HG02973 (cell line): ENCODE data around the gene SCN3B.

ENCODE experiments used
- ATAC-seq: cut with Tn5 transposase; IDR thresholded peaks from one replicate; pipeline ENCODE4 v1.9.1; 2021; ENCODE audit warnings: moderate library complexity; ENCODE audit not compliant: unreplicated experiment

Gene SCN3B

DNA sequence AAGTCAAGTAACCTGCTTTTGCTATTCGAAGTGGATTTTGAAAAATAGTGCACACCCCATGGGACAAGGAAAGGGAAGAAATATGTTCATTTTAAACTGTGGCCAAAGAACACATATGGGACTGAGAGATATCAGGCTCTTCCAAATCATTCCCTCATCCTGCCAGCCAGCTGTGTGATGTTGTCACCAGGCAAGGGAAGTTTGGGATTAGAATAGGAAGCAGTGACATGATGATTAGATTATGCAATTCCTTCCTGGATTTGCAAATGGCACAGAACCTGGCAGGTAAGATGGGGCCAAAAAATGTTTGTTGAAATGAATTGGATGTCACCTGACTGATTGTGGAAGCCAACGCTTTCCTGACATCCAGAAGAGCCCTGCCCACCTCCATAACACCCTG lies 4.9 kb upstream of the SCN3B start:
- no peak for ATAC-seq

DNA sequence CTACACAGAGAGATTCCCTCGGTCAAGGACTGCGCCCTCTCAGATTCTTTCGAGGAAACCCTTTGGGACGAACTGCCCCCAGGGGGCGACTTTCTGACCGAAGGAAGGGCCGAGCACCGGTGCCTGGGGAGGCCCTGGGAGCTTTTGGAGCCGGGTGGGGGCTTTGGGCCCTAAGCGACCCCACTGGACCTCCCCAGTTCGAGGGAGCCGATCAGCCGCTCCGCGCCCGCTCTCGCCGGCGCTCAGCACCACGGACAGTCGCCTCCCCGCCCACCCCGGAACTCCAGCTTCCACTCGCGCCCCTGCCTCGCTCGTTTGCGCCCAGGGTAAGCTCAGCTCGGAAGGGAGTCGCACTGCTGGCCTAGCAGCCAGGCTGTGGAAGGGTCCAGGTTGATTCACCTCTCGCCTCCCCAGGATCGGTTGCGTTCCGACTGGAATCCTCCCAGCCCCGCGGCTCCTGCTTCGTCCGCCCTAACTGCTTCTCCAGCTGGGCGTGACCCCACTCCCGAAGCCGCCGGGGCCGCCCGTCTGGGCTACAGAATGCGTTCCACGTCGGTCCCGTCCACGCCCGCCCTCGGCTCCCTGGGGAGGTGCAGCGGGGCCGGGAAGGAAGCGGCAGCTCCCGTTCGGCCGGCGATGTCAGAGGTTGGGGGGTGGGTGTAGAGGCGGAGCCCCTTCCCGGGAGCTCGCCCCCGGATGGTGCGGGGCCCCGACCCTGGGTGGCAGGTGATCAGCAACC lies 428 bp downstream of the SCN3B start:
- no peak for ATAC-seq

DNA sequence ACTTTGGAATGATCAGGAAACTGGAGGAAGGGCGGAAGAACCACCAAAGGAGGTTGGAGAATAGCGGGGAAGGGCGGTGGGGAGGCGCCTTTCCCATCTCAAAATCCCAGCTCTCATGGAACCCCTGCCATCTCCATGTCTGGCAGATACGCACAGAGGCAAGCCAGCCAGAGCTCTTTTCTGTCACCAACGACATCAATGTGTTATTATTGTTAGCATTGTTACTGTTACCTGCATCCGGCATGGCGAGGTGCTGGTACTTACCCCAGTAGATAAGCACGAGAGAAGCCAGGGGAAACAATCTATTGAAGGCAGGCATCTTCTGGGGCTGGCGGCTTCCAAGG lies 969 bp downstream of the SCN3B start:
- no peak for ATAC-seq

DNA sequence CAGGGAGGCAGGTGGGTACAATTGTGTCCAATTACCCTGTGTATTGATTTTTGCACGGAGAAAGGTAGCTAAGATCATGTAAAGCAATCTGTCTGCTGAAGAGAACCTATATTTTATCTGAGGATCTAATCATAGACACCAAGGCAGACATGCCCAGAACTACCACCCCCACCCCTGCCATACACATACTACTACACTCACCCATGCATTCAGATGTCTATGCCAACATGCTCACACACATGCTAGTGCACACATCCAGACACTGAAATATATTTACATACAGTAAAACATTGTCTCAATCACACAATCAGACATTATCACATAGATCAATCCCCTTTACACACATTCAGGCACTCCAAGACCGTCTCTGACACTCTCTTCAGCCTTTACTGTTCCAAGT lies 1.8 kb downstream of the SCN3B start:
- ATAC-seq: no peak

DNA sequence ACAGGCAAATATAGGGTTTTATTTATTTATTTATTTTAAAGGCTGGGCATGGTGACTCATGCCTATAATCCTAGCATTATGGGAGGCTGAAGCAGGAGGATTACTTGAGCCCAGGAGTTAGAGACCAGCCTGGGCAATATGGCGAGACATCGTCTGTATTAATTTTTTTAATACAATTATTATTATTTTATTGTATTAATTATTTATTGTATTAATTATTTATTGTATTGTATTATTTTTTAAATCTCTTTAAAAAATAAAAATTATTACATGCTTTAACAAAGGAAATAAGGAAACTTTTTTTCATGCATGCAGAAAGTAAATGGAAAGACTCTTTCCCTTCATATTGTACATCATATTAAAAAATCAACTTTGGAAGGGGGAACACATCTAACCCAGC lies 3.5 kb downstream of the SCN3B start:
- no peak for ATAC-seq

DNA sequence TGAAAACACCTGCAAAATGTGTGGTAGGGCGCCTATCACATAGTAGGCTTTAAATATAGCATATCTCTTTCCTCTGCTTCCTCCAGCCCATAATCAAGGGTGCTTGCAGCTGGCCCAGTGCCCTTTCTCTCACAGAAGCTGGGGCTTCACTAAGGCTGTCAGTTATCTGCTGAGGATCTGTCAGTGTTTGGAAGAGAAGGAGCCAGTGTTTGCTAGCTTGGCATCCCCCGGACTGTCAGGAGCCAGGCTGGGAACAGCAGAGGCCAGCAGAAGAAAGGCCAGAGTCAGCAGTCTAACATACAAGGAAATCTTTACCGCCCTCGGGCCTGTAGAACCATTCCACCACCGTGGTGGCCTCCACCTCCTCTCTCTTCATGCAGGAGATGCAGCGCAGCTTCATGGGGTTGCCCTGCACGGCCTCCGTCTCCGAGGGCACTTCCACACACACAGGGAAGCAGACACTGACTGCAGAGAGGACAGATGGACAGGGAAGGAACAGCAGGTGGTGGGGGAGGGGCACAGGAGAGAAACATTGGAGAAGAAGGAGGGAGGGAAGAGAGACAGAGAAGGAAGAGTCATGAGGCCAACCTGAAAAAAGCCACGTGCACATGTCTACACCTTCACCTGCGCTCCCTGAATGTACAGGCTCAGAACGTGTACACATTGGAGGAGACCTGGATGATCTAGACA lies 9.0 kb downstream of the SCN3B start:
- ATAC-seq: no peak

DNA sequence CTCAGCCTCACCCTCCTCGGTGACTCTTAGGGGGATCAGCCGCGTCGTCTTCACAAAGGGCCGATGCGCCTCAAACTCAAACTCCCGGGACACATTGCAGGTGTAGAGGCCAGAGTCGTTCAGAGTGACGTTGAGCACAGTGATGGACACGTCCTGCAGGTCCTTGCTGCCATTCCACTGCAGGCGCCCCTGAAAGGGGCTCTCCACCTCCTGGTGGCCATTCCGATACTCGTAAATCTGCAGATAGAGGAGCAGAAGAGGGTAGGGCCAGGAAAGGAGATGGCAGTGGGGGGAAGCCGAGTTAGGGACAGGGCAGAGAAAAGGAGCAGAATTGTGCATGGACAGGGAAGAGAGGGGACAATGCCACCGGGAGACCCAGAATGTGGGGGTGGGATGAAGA lies 12.0 kb downstream of the SCN3B start:
- ATAC-seq: no peak

DNA sequence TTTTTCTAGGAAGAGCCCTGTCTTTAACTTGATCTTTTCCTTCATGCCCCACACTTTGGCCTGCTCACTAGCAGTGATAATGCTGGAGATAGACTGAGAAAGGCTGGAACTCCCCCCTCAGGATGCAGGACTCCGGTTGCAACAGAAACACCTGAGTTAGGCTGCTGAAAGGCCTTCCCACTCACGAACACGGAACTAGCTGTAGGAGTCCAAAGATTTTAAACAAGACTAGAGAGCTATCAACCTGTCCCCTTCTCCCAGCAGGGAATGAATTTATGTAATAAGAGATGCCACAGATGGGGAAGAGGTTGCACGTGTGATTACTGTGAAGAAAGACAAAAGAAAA lies 13.0 kb downstream of the SCN3B start:
- no peak for ATAC-seq

DNA sequence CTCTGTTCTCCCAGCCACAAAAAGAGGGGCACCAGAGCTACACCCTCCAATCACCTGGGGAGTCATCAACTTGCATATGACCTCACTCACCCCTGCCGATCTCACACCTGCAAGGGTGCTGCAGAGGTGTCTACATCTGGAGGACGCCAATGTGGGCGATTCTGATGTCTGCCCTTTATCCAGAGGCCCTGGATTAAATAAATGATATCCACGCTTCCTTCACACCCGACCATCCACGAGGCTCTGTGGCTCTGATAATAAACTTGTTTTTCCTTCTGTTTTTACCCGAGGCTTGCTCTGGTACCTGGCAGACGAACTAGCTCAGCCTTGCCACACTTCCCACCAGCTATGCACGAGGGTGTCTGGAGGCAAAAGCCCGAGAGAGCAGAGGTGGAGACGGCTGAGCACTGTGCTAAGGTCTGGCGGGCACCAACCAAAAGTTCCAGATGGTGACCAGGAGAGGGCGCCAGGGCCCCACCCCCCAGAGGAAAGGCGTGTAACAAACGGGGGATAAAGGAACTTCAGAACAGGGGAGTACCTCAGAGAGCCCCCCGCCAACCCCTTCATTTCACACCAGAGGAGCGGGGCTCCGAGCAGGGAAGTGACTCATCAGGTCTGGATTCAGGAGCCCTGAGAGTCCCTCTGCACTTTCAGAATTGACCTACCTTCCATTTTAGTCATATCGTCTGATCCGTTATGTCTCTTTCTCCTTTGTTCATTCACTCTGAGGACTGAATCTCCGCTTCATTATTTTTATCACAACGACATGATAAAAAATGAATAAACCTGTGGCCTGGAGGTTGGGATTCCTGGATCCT lies 13.5 kb downstream of the SCN3B start:
- peak; percentile 70 for ATAC-seq

DNA sequence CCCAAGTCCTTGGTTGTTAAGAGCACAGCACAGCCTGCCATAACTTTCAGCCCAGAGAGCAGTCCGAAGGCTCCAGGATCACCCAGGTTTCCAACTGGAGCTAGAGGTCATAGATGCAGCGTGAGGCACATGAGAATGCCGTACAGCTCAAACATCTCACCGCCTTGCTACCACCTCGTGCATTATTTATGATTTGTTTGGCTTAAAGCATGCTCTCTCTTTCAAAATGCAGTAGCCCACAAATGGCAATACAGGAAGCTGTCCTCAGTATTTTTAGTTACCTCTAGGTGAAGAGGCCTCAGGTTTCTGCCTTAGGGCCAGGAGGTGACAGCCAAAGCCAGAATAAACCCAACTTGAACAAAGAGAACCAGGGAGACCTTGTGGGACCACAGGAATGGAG lies 14.4 kb downstream of the SCN3B start:
- ATAC-seq: no peak

DNA sequence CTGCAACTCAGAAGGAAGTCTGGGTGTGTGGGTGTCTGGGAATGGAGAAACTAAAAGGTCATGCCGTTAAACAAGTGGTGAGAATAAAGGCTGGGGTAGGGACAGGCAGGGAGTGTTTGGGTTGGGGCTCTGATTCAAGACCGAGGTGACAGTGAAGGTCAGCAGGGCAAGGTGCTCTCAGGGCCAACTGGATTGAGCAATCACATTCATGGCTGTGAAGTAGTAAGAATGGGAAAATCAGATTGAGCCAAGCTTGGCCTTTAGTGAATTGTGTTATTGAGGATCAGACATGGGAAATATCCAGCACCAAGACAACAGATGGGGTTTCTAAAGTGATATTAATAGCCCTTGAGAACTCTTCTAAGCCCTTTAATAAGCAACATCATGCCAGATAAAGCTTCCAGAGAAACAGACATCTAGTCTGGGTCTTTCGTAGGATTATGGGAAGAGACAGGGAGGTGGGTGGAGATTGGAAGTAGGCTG lies 24.3 kb downstream of the SCN3B start:
- no peak for ATAC-seq

DNA sequence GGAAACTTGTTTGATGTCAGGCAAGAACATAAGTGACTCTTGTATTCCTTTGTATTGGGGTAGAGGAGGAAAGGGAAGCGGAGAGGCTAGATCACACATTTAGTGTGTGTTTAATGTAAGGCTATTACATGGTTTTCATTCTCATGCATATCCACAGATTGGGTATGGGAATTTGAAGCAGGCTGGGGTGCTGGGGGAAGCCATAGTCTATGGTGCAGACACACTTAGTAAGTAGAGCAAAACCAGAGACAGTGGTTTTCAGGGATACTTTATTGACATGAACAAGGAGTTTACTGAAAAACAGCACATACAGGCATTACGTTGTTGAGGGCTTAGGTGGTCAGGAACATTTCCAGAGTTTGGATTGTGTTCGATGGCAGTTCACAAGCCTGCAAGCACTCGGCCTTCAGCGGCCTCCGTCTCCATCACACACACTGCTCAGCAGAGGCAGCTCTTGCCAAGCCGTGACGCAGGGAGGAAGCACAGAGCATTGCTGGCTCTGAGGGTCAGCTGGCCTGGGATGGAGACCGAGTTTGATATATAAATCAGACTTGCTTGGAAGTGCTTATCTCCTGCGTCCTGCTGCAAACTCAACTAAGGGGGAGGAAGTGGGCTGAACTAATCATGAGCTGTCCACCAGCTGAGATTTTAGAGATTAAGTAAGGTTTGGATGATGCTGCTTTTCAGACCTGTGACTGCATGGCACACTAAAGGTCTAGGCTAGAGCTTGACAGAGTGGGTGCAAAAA lies 25.3 kb downstream of the SCN3B start:
- ATAC-seq: no peak

DNA sequence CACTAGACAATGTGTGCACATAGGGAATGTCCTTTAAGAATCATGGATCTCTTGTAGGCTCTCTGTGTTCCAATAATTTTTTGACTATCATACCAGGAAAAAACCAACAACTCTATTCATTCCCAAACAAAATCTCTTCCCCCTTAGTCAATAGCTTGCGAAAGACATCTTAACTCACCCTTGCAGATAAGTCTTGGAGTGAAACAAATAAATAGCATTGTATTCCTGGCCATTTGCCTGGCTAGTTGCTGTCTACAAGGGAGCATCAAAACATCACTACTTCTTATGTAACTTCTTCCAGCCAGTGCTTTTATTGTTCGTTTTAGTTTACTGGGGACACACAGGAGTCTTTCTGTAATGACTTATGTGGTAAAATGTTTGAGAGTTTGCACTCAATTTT lies 29.4 kb downstream of the SCN3B start:
- ATAC-seq: no peak

DNA sequence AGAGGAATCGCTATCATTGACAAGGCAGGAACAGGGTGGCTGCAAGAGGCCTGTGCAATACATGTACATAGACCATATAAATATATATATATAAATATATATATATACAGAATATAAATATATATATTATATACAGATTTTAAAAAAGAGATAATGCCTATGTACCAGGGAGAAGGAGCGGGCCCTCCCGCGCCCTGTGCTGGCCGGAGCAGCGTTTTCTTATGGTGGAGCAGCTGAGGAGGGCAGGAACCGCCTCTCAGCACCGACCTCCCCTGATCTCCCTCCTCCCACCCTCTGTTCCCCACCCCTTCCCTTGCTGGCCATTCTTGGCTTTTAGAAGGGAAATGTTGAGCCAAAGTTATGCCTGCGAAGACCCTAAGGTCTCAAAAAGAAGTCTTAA lies 31.8 kb downstream of the SCN3B start:
- ATAC-seq: no peak

DNA sequence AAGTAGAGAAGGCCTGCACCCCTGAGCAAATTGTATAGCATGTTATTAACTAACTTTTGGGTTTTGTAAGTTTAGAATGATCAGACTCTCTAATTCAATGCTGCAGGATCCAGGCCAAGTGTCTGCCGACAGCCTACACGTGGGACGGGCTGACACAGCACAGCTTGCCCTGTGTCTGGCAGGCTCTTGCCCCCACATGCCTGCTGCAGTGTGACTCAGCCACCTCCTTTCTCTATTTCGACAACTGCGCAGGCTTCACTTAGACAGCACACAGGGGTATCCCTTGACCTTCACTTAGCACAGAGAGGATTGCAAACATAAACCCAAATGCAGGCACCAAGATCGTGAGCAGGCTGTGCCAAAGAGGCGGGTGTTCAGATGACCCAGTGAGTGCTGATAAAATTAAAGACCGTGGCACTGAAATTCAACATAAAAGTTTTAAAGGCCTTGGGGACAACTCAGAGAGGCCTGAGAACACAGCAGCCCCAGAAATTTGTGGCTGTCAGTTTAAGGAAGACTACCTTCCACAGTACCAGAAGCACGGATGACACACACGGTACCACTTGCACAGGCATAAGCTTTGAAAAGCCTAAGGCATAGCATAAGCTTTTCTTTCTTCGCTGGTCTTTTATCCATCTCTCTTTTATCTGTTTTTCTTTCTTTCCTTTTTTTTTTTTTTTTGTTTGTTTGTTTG lies 37.8 kb downstream of the SCN3B start:
- ATAC-seq: no peak

DNA sequence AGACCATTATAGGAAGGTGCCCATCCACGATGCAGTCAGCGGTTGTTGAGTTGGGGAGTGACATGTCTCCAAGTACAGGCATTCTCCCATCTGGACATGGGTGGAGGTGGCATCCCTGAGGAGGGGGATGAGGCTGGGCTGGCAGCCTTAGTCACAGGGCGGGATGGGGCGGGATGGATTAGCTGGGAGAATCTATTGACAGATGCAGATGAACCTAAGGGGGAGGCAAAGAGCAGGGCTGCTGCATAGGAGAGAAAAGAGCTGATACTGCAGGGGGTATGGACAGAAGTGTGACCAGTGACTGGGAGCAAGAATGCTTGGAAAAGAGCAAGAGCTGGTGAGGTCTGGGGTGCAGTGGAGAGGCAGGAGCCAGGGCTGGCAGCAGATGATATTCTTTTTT lies 42.7 kb downstream of the SCN3B start:
- no peak for ATAC-seq

DNA sequence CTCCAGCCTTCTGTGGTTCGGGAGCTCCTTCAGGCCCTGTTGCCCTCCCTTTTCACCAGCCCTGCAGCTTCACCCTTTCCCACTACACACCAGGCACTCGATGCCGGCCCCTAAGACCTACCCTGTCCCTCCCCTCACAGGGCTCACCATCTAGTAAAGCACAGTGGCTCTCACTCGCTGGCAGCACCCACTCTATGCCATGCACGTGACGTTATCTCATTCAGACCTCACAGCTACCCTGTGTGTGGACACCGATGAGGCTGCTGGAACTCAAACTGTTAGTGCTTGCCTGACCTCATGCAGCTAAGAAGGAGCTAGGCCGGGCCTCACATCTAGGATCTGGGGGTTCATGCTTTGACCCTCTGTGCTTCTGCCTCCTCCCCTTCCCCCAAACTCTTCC lies 45.5 kb downstream of the SCN3B start:
- no peak for ATAC-seq

DNA sequence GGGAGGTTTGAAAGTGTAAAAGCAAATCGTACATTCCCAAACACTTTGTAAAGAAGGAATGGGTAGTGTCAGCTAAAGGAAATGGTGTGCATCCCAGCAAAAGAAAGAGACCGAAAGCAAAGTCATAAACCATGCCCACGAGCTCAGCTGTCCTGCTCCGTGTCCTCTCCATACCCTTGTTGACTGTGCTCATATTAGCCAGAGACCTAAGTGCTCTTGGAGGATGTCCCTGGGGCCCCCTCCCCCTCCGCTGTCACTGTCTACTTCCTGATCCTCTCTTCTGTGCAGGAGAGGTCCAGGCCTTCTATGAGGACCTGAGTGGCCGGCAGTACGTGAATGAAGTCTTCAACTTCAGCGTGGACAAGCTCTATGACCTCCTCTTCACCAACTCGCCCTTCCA lies 46.1 kb downstream of the SCN3B start:
- no peak for ATAC-seq

DNA sequence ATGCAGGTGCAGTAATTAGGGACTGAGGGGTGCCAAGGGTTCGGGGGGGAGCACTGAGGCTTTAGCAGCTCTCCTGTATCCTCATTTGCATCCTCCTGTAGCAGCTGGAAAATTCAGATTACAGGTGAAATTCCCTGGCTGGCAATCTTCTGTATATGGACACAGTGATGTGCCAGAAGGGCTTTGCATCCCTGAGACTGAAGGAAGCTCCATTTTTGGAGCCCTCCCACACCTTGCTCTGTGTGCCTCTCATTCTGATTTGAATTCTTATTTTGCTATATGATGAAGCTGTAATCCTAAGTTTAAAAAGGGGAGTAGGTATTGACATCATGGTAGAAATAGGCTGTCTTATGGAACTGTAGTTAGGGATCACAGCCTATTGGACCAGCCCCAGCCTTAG lies 46.6 kb downstream of the SCN3B start:
- ATAC-seq: no peak

DNA sequence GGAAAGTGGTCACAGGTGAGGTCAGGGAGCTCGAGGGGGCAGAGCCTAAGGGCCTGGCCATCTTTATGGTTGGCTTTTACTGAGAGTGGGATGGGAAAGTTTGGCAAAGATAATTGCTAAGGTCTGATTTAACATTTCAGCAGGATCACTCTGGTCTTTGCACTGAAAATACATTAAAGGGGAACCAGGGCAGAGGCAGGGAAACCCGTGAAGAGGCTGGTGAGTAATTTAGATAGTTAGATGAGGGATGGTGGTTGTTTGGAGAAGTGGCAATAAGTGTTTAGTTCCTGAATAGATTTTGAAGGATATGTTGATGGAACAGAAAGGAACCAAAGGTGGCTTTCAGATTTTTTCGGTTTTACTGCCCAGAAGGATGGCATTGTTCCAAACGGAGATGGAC lies 50.8 kb downstream of the SCN3B start:
- ATAC-seq: no peak

DNA sequence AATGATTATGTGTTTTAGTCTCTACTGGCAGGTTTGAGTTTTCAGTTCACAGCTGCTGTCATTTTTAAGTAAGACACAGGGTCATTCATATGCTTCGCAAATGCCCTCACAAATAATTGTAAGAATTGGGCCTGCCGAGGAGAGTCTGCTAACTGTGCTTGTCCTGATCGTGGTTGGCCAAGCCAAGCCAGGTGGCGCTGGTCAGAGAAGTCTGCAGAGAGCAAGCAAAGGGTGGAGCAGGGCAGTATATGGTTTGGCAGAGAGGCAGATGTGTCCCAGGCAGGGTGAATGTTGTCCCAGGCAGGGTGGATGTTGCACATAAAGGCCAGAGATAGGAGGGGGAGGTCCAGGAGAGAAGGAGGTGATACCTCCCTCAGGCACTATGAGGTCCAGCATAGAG lies 52.7 kb downstream of the SCN3B start:
- no peak for ATAC-seq
